ENCODE data around the gene LRRC2.

- TF ChIP-seq CTCF (IDR thresholded peaks at IDR 0.05) = no peak
- no peak for TF ChIP-seq POLR2A (IDR thresholded peaks at IDR 0.05; ENCODE audit: low read depth)
Measured at GRCh38 chr3:46535746-46536145, 30.4 kb downstream of the LRRC2 start.

All from esophagus muscularis mucosa (tissue), 3 donors.